IPS-20b (cell line): ENCODE data around the gene ACP6.
A peak's percentile ranks its signal among the peaks of the same experiment; 100 is the strongest.

Experiments used
- H3K27ac ChIP-seq: one replicate; pipeline ENCODE4 v1.5.1; 2013; ENCODE audit warnings: low read length
- H3K27me3 ChIP-seq: 2 replicates; pipeline ENCODE4 v1.6.1; 2013; ENCODE audit warnings: mild to moderate bottlenecking, low read length, inconsistent platforms; ENCODE audit not compliant: insufficient read depth
- H3K36me3 ChIP-seq: 2 replicates; pipeline ENCODE4 v1.6.1; 2013; ENCODE audit warnings: low read depth, mild to moderate bottlenecking, inconsistent platforms, low read length, moderate library complexity; ENCODE audit not compliant: insufficient read depth
- H3K4me1 ChIP-seq: 2 replicates; pipeline ENCODE4 v1.6.1; 2013; ENCODE audit warnings: mild to moderate bottlenecking, control low read depth, inconsistent platforms, low read length, moderate library complexity; ENCODE audit not compliant: insufficient read depth
- H3K4me3 ChIP-seq: 2 replicates; pipeline ENCODE4 v1.5.1; 2013; ENCODE audit warnings: mild to moderate bottlenecking, low read length, inconsistent platforms
- H3K9ac ChIP-seq: 2 replicates; pipeline ENCODE4 v1.6.1; 2013; ENCODE audit warnings: low read depth, mild to moderate bottlenecking, inconsistent platforms, low read length, moderate library complexity
- H3K9me3 ChIP-seq: 2 replicates; pipeline ENCODE4 v1.6.1; 2013; ENCODE audit warnings: mild to moderate bottlenecking, low read depth, low read length, inconsistent platforms; ENCODE audit not compliant: insufficient read depth

Gene ACP6

GRCh38 chr1:147599362-147600118 lies 70.8 kb downstream of the ACP6 start:
- peaks cover 27% of the 10 kb centered on the region for H3K4me1 ChIP-seq
- H3K27ac ChIP-seq = peak overlapping the region; percentile 59
- H3K9ac ChIP-seq = peak overlapping the region; percentile 89; the same call in 1 of the 2 replicates
- peak overlapping the region; percentile 69 for H3K4me3 ChIP-seq
- H3K36me3 ChIP-seq = no peaks in the 10 kb centered on the region
- H3K9me3 ChIP-seq = no peaks in the 10 kb centered on the region
- H3K27me3 ChIP-seq = peaks cover 20% of the 10 kb centered on the region

- peak overlapping the region; percentile 69 for H3K4me3 ChIP-seq
- H3K36me3 ChIP-seq = no peaks in the 10 kb centered on the region
- H3K4me1 ChIP-seq = peaks cover 27% of the 10 kb centered on the region
- peaks cover 20% of the 10 kb centered on the region for H3K27me3 ChIP-seq
- no peaks in the 10 kb centered on the region for H3K9me3 ChIP-seq
- peak overlapping the region; percentile 59 for H3K27ac ChIP-seq
- H3K9ac ChIP-seq = peak overlapping the region; percentile 89; the same call in 1 of the 2 replicates
These were observed 71.5 kb downstream of the ACP6 start for GRCh38 chr1:147598621-147599361.

- H3K4me1 ChIP-seq = peaks cover 27% of the 10 kb centered on the region
- no peak overlapping the region for H3K27ac ChIP-seq
- H3K4me3 ChIP-seq = no peak overlapping the region
- peaks cover 20% of the 10 kb centered on the region for H3K27me3 ChIP-seq
- no peak overlapping the region for H3K9ac ChIP-seq
- H3K36me3 ChIP-seq = no peaks in the 10 kb centered on the region
- peaks cover 4% of the 10 kb centered on the region; the same call in 1 of the 2 replicates for H3K9me3 ChIP-seq
These were observed 73.3 kb downstream of the ACP6 start for GRCh38 chr1:147597010-147597409.
